IMR-90 (cell line): Measurements from ENCODE around the gene HNRNPM. TPM values are rescaled to one million over a fixed set of nuclear protein-coding genes. Genes with fewer than 3 reads are reported as not detected.
A peak's percentile ranks its signal among the peaks of the same experiment; 100 is the strongest.

Source experiments
- ATAC-seq: fragments of 200-7000 bp; cut with Tn5 transposase; 2 replicates; pipeline ENCODE4 v1.9.1; 2020; ENCODE audit warnings: low read depth, mild to moderate bottlenecking, moderate library complexity
- BruUV-seq: library from RNA; stranded (reverse); fragments of 400-500 nt; replicated peaks from 2 replicates; lab custom pipeline; 2021; lab: Mats Ljungman, UMichigan
- CTCF ChIA-PET: fragments of 300-600 bp; formaldehyde crosslinking; extraction: SDS; loops from one replicate; lab custom pipeline; 2021; ENCODE audit warnings: antibody characterized with exemption; lab: Yijun Ruan, JAX
- POLR2A ChIA-PET: fragments of 300-600 bp; sonication (Branson Sonifier 250); formaldehyde crosslinking; loops from one replicate; lab custom pipeline; 2022; ENCODE audit warnings: antibody characterized with exemption; ENCODE audit not compliant: unreplicated experiment; lab: Charles Lee
- DNase-seq: peaks from one replicate; pipeline ENCODE4 v3.0.0; 2013
- H2AFZ ChIP-seq: replicated peaks from 2 replicates; pipeline ENCODE3; 2013; ENCODE audit warnings: low read length, mild to moderate bottlenecking; ENCODE audit not compliant: poor library complexity
- H2AK5ac ChIP-seq: 2 replicates; pipeline ENCODE4 v1.6.1; 2013; ENCODE audit warnings: low read depth, low read length, inconsistent platforms
- H2AK9ac ChIP-seq: replicated peaks from 2 replicates; pipeline ENCODE3; 2013; ENCODE audit warnings: mild to moderate bottlenecking, low read depth, low read length, moderate library complexity; ENCODE audit not compliant: poor library complexity
- H2BK120ac ChIP-seq: 2 replicates; pipeline ENCODE4 v1.6.1; 2013; ENCODE audit warnings: low read depth, low read length, inconsistent platforms
- H2BK15ac ChIP-seq: 3 replicates; pipeline ENCODE4 v1.6.1; 2013; ENCODE audit warnings: low read depth, low read length, inconsistent platforms
- H2BK20ac ChIP-seq: 2 replicates; pipeline ENCODE4 v1.6.1; 2013; ENCODE audit warnings: low read depth, mild to moderate bottlenecking, inconsistent platforms, low read length, moderate library complexity
- H2BK5ac ChIP-seq: 2 replicates; pipeline ENCODE4 v1.6.1; 2013; ENCODE audit warnings: mild to moderate bottlenecking, low read depth, low read length, inconsistent platforms; ENCODE audit not compliant: poor library complexity, severe bottlenecking
- H3K14ac ChIP-seq: replicated peaks from 2 replicates; pipeline ENCODE4 v1.6.1; 2013; ENCODE audit warnings: low read depth, low read length, inconsistent platforms
- H3K18ac ChIP-seq: 2 replicates; pipeline ENCODE4 v1.6.1; 2013; ENCODE audit warnings: low read depth, low read length, control low read depth
- H3K23ac ChIP-seq: 2 replicates; pipeline ENCODE4 v1.6.1; 2013; ENCODE audit warnings: low read depth, low read length, inconsistent platforms
- H3K27ac ChIP-seq: 2 replicates; pipeline ENCODE4 v1.5.1; 2013; ENCODE audit warnings: mild to moderate bottlenecking, control low read depth, low read length; ENCODE audit not compliant: insufficient read depth
- H3K27me3 ChIP-seq: 2 replicates; pipeline ENCODE4 v1.6.1; 2013; ENCODE audit warnings: low read length; ENCODE audit not compliant: control insufficient read depth, insufficient read depth
- H3K36me3 ChIP-seq: 2 replicates; pipeline ENCODE4 v1.6.1; 2013; ENCODE audit warnings: low read length, mixed read lengths; ENCODE audit not compliant: control insufficient read depth, insufficient read depth
- H3K4ac ChIP-seq: 2 replicates; pipeline ENCODE4 v1.6.1; 2013; ENCODE audit warnings: low read depth, low read length, inconsistent platforms
- H3K4me1 ChIP-seq: 2 replicates; pipeline ENCODE4 v1.6.1; 2013; ENCODE audit warnings: low read length, mixed read lengths; ENCODE audit not compliant: control insufficient read depth, insufficient read depth
- H3K4me2 ChIP-seq: 2 replicates; pipeline ENCODE4 v1.6.1; 2013; ENCODE audit warnings: low read depth, mild to moderate bottlenecking, control low read depth, low read length, moderate library complexity
- H3K4me3 ChIP-seq: 2 replicates; pipeline ENCODE4 v1.5.1; 2013; ENCODE audit warnings: low read depth, mild to moderate bottlenecking, control low read depth, low read length, moderate library complexity; ENCODE audit not compliant: insufficient read depth
- H3K56ac ChIP-seq: 2 replicates; pipeline ENCODE4 v1.6.1; 2013; ENCODE audit warnings: low read length, inconsistent platforms; ENCODE audit not compliant: insufficient read depth; ENCODE audit errors: extremely low read depth
- H3K79me1 ChIP-seq, 2 experiments: 2 replicates each; pipeline ENCODE4 v1.6.1; 2013; ENCODE audit warnings: low read length in 2 of 2, inconsistent platforms in 1 of 2, low read depth in 1 of 2
- H3K9ac ChIP-seq: 2 replicates; pipeline ENCODE4 v1.6.1; 2013; ENCODE audit warnings: low read depth, low read length, control low read depth
- H3K9me1 ChIP-seq: 2 replicates; pipeline ENCODE4 v1.6.1; 2013; ENCODE audit warnings: low read length, inconsistent platforms; ENCODE audit not compliant: insufficient read depth
- H3K9me3 ChIP-seq: 2 replicates; pipeline ENCODE4 v1.6.1; 2013; ENCODE audit warnings: low read length; ENCODE audit not compliant: control insufficient read depth, insufficient read depth
- H4K20me1 ChIP-seq: 2 replicates; pipeline ENCODE4 v1.6.1; 2013; ENCODE audit warnings: low read length, inconsistent platforms; ENCODE audit not compliant: insufficient read depth
- H4K5ac ChIP-seq: 2 replicates; pipeline ENCODE4 v1.6.1; 2013; ENCODE audit warnings: mild to moderate bottlenecking, low read depth, low read length, control low read depth
- H4K8ac ChIP-seq, 2 experiments: 2 replicates each; pipeline ENCODE4 v1.6.1; 2013; ENCODE audit warnings: low read depth in 2 of 2, low read length in 2 of 2, control low read depth in 1 of 2, inconsistent platforms in 1 of 2
- H4K91ac ChIP-seq: 2 replicates; pipeline ENCODE4 v1.6.1; 2013; ENCODE audit warnings: low read depth, low read length, inconsistent platforms; ENCODE audit not compliant: insufficient read depth
- FOS ChIP-seq: fragments of 150-350 bp; IDR thresholded peaks from 2 replicates; pipeline ENCODE4 v1.6.1; 2016; ENCODE audit warnings: low read depth, low read length
- NFE2L2 ChIP-seq: fragments of 150-350 bp; IDR thresholded peaks from 2 replicates; pipeline ENCODE4 v1.6.1; 2016; ENCODE audit warnings: low read depth, mild to moderate bottlenecking, low read length
- RFX5 ChIP-seq: IDR thresholded peaks from 2 replicates; pipeline ENCODE4 v1.8.0; 2012; ENCODE audit warnings: low read depth, mild to moderate bottlenecking, low read length, moderate library complexity
- WGBS, 2 experiments: methylation state at CpG; one replicate each; pipeline versions ENCODE4 v1.1.5 to v1.1.7; 2013; ENCODE audit warnings: missing lambda C conversion rate in 2 of 2; ENCODE audit not compliant: insufficient read length in 1 of 2; ENCODE audit errors: extremely low coverage in 2 of 2; 5-methylcytosine and 5-hydroxymethylcytosine counted together
- dilution Hi-C: fragments of 300-500 bp; cut with HindIII; formaldehyde crosslinking; loops from one replicate; pipeline ENCODE4 v1.14.3; 2018; ENCODE audit warnings: low sequenced_read_pairs; ENCODE audit not compliant: unreplicated experiment
- in situ Hi-C: fragments of 300-500 bp; cut with MboI; formaldehyde crosslinking; loops from 3 replicates; pipeline ENCODE4 v1.14.3; 2019; ENCODE audit warnings: low sequenced_read_pairs, inconsistent platforms, mixed read lengths
- intact Hi-C: fragments of 100-400 bp; cut with micrococcal nuclease; formaldehyde crosslinking; loops from 2 replicates; pipeline ENCODE4 v1.10.0; 2022
- polyA plus RNA-seq, 3 experiments: library from polyadenylated mRNA; depleted of rRNA; stranded (reverse); fragments of >200 nt; gene quantifications; 2 replicates each; pipeline ENCODE4 v1.2.3, GENCODE V29; 2012; ENCODE audit warnings: low replicate concordance in 1 of 3
- total RNA-seq: library from RNA; depleted of rRNA; stranded (reverse); fragments of >200 nt; gene quantifications from 2 replicates; pipeline ENCODE4 v1.2.3, GENCODE V29; 2012
- TF ChIP-seq, protein P1 (sequence below): fragments of 150-350 bp; IDR thresholded peaks from 2 replicates; pipeline ENCODE4 v1.6.1; 2016; ENCODE audit warnings: low read depth, mild to moderate bottlenecking, low read length, moderate library complexity, borderline replicate concordance

HNRNPM gene
- total and polyA plus RNA-seq, 2 of the 4 experiments (the other 2 are of a cell fraction): 75.6 to 197 TPM

DNA sequence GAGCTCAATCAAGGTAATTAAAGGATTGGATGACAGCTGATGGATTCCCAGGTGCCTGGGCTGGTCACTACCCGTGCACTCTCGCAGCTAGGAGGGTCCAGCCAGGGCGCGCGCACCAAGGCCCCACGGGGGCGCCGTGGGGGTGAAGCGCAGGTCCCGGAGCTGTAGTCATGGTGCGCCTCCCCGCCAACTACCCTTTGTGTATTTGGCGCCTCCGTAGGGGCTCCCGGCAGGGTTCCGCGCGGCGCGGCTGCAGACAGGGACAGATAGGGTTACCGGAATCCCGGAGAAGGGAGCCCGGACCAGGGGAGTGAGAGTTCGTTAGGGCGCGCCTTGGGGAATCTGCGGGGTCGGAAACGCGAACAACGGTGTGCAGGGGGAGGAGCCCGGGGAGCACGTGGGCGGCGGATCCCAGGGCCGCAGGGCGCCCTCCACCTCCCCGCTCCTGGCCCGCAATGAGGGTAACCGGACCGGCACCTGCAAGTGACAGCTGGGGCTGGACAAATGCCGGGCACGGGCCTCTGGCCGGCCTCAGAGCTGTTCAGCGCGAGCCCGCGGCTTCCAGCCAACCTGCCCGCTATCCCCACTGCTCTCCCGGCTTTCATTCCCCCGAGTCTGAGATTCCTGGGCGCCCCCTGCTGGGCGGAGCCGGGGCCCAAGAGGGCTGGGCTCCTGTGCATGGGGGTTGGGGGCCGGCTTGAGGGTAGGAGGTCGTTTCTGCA, 61.1 kb downstream of the HNRNPM start (continued):
- TF ChIP-seq, protein P1, sequence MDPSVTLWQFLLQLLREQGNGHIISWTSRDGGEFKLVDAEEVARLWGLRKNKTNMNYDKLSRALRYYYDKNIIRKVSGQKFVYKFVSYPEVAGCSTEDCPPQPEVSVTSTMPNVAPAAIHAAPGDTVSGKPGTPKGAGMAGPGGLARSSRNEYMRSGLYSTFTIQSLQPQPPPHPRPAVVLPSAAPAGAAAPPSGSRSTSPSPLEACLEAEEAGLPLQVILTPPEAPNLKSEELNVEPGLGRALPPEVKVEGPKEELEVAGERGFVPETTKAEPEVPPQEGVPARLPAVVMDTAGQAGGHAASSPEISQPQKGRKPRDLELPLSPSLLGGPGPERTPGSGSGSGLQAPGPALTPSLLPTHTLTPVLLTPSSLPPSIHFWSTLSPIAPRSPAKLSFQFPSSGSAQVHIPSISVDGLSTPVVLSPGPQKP: no peak
- TF ChIP-seq NFE2L2: no peak

DNA sequence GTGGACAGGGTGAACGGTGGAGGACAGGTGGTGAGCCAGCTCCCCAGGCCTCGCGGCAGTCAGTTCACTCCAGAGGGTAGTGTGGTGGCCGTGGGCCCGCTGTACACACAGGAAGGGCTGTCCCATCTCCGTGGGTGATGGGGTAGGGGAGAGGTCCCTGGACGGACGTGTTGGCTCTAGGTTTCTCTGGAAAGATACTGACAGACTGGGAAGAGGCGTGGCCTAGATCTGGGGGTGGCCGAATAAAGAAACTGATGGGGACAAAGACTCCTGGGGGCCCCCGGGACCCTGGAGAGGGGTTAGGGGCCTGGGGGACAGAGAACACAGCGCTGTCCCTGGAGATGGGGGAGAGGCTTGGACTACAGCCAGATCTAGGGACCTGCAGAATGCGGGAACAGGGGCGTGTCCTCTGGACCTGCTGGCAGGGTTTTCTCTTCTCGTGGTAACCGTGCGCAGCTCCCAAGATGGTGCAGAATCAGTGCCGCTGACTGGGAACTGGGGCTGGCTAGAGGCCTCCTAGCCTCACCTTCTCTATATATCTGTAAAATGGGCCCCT, 61.7 kb downstream of the HNRNPM start:
- TF ChIP-seq NFE2L2: no peak
- TF ChIP-seq FOS: no peak
- TF ChIP-seq RFX5: no peak
- Histone ChIP-seq H3K4me3 (no peak overlapping the region), H3K9me1 (peaks cover 3% of the 10 kb centered on the region; the same call in 1 of the 2 replicates), H3K14ac (no peak overlapping the region), H3K4me1 (no peaks in the 10 kb centered on the region), H3K9me3 (no peaks in the 10 kb centered on the region), H3K79me1 (no peaks in the 10 kb centered on the region; a peak in 1 of 4 replicates), H4K20me1 (no peaks in the 10 kb centered on the region; the same call in 1 of the 2 replicates), H2BK120ac (no peak overlapping the region), H3K18ac (no peak overlapping the region), H4K91ac (no peak overlapping the region), H2BK5ac (no peak overlapping the region), H2BK20ac (no peak overlapping the region), H4K5ac (no peak overlapping the region), H3K27ac (no peak overlapping the region), H3K36me3 (peaks cover 2% of the 10 kb centered on the region; the same call in 1 of the 2 replicates), H3K9ac (no peak overlapping the region), H2BK15ac (no peak overlapping the region), H2AK5ac (peak overlapping the region; percentile 21), H3K4ac (no peak overlapping the region), H3K23ac (no peak overlapping the region), H3K56ac (no peak overlapping the region), H3K4me2 (peak overlapping the region; percentile 15; the same call in 1 of the 2 replicates), H2AK9ac (peak overlapping the region; percentile 90), H4K8ac (peak overlapping the region in 1 of 2 experiments; percentile 54; a peak in 1 of 4 replicates), H3K27me3 (no peaks in the 10 kb centered on the region), H2AFZ (peak overlapping the region; percentile 94)
- WGBS, 2 experiments: 11% methylated on average over 11 of the region's 18 CpGs; no CpG with 5 or more reads in 1 of the 2 experiments
- in situ Hi-C loops (loop anchor here (5.0 kb wide), 1 partner anchor 154 kb away; no protein-coding TSS in a partner anchor), dilution Hi-C loops (no loop called here), intact Hi-C loops (loop anchor here (1.0 to 5.0 kb wide), 4 partner anchors 49 to 152 kb away; partner anchors contain the start of genes HNRNPM and MARCHF2)
- no peak for ATAC-seq
- POLR2A ChIA-PET: no interaction called here
- no TSS peak for BruUV-seq
- DNase-seq: no peak
- CTCF ChIA-PET: interaction anchor here (1.0 to 1.3 kb wide), 3 partner anchors 74 to 239 kb away, joined by 3 to 5 read pairs (median 3); no protein-coding TSS in a partner anchor
